HG03095 (cell line): ENCODE data around the gene RARRES2.

Source experiments
- ATAC-seq: cut with Tn5 transposase; IDR thresholded peaks from one replicate; pipeline ENCODE4 v1.9.1; 2021; ENCODE audit warnings: moderate library complexity; ENCODE audit not compliant: unreplicated experiment

RARRES2 gene

GRCh38 chr7:150363370-150363769 is 21.9 kb upstream of the RARRES2 start:
- ATAC-seq, result no peak

GRCh38 chr7:150361807-150362621 is 20.6 kb upstream of the RARRES2 start:
- no peak for ATAC-seq

DNA sequence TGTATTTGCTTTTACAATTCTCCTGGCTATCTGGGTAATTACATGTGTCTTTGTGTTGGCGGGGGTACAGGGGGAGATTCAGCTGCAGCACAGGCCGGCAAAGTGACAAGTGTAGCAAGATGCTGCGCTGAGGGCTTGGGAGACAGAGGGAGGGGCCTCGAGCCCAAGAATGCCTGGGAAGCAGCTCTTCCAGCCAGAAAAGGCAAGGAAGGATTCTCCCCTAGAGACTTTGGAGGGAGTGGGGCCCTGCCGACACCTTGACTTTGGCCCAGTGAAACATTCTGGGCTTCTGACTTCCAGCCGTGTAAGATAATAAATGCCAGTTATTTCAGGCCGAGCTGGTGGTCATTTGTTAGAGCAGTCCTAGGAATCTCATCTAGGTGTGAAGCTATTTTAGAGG is 20.0 kb upstream of the RARRES2 start:
- no peak for ATAC-seq

DNA sequence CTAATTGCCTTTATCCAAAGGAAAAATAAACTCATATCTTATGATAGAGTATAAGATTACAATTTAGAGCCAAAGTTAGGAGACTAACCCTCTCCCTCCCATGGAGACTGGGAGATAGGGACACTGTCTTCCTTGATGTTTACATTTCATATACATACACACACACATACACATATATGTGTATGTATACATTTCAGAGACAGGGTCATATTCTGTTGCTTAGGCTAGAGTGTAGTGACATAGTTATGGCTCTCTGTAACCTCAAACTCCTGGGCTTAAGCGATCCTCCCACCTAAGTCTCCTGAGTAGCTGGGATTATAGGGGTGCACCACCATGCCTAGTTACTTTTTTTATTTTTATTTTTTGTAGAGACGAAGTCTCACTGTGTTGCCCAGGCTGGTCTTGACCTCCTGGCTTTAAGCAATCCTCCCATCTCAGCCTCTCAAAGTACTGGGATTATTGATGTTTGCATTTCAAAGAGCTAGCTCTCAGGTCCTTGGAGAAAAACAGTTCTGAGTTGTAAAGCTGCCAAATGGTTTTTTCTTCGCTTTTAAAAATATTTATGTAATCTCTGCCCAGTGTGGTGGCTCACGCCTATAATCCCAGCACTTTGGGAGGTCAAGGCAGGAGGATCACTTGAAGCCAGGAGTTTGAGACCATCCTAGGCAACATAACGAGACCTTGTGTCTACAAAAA is 19.1 kb upstream of the RARRES2 start:
- no peak for ATAC-seq

DNA sequence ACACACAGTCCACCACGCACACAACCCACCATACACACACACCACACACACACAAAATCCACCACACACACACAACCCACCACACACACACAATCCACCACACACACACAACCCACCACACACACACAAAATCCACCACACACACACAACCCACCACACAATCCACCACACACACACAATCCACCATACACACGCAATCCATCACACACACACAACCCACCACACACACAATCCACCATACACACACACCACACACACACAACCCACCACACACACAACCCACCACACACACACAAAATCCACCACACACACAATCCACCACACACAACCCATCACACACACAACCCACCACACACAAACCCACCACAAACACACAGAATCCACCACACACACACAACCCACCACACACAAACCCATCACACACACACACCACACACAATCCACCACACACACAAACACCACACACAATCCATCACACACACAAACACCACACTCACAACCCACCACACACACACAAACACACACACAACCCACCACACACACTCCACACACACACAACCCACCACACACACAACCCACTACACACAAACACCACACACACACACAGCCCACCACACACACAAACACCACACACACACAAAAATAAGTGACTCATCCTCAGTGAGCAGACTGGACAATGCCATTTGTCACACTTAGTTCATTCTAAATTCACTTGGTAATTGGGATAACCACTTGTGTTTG is 18.4 kb upstream of the RARRES2 start:
- ATAC-seq, result no peak

DNA sequence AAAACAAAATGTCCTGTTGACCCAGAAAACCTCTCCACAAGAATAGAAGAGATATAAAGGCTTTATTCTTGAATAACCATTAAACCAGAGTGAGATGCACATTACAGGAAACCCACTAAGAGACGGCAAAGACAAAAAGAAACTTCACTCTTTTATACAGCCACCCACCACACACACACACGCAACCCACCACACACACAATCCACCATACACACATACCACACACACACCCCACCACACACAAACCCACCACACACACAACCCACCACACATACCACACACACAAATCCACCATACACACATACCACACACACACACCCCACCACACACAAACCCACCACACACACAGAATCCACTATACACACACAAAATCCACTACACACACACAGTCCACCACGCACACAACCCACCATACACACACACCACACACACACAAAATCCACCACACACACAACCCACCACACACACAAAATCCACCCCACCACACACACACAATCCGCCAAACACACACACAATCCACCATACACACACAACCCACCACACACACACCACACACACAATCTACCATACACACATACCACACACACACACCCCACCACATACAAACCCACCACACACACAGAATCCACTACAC is 17.7 kb upstream of the RARRES2 start:
- ATAC-seq, result no peak

DNA sequence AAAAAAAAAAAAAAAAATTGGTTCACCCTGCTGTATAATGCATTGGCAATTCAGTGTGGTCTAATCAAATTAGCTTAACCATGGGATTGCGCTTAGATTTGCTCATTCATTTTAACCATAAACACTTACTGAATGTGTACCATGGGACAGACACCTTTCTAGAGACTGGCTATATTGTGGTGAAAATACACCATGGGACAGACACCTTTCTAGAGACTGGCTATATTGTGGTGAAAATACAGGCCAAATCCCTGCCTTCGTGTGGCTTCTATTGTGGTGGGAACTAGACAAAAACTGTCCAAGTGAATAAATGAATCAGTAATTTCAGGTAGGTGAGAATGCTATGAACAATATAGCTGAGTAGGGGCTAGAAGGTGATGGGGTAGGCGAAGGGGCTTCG is 17.0 kb upstream of the RARRES2 start:
- ATAC-seq, result no peak

DNA sequence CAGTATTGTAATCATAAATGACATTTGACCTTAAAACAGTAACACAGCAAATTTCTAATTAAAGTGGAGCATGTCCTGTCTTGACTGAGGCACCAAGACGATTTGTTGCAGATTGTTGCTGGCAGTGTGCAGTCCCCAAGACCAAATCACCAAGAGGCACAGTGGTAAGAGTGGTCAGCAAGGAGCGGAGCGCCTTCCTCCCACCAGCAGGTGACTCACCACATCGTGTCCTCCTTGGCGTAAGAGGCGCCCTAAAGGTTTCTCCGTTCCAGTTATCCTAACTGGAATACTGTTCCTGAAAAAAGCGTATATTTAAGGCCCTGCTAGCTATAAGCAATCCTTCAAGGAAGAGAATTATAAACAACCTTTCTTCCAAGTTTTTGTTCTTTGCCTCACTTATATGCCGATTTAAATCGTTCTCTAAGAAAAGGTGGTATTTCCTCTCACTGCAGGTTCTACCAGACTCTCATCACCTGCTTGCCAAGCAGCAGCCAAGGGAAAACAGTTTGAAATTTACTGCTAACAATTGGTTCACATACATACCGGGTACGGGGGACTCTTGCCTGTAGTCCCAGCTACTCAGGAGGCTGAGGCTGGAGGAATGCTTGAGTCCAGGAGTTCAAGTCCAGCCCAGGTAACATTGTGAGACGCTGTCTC is 16.5 kb upstream of the RARRES2 start:
- ATAC-seq, result no peak

DNA sequence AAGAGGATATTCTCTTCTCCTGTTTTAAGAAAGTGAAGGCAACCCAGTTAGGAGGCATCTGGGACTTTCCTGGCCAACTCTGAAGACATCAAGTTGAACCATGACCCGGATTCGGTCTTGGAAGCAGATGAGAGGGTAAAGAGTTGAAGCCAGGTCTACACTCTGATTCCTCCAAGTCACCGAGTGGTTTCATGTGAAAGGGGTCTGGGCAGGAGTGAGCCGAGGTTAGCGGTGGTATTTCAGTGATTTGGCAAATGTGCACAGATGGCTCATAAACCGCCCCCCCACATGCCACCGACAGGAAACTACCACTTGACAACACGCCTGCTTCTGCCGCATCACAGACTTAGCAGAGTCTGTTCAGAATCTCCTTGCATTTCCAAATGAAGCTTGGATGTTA is 15.8 kb upstream of the RARRES2 start:
- no peak for ATAC-seq

DNA sequence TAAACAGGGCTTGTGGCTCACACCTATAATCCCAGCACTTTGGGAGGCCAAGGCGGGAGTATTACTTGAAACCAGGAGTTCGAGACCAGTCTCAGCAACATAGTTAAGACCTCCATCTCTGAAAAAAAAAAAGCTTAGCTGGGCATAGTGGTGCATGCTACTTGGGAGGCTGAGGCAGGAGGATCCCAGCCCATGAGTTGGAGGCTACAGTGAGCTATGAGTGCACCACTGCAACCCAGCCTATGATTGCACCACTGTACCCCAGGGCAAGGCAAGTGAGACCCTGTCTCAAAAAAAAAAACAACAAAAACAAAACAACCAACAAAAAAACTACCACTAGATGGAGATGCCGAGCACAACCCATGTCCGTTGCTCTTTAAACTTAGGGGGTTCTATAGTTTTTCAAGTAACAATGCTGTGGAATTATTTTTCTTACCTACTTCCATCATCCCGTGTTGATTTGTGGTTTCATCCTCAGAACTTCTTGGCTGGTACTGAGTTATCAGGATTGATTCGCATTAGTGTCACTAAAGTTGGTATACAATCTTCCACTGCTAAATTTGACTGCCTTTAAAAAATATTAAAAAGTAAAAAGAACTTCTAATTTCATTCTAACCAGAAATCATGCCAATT is 15.0 kb upstream of the RARRES2 start:
- no peak for ATAC-seq

GRCh38 chr7:150355666-150356059 is 14.2 kb upstream of the RARRES2 start:
- ATAC-seq, result no peak

- ATAC-seq, result no peak
These were observed 10.3 kb upstream of the RARRES2 start for GRCh38 chr7:150351587-150352194.

DNA sequence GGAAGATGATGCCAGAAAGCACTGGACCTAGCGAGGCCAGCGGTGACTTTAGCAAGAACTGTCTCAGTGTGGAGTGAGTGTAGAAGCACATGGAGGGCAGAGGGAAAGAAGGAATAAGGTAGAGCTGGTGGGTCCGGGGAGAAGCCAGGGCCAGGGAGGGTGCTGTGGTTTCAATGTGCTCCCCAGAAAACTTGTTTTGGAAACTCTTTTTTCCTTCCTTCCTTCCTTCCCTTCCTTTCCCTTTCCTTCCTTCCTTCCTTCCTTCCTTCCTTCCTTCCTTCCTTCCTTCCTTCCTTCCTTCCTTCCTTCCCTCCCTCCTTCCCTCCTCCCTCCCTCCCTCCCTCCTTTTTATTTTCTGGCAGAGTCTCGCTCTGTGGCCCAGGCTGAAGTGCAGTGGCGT is 5.5 kb upstream of the RARRES2 start:
- ATAC-seq, result no peak

- no peak for ATAC-seq
These were observed 3.6 kb upstream of the RARRES2 start for GRCh38 chr7:150345012-150345411.

DNA sequence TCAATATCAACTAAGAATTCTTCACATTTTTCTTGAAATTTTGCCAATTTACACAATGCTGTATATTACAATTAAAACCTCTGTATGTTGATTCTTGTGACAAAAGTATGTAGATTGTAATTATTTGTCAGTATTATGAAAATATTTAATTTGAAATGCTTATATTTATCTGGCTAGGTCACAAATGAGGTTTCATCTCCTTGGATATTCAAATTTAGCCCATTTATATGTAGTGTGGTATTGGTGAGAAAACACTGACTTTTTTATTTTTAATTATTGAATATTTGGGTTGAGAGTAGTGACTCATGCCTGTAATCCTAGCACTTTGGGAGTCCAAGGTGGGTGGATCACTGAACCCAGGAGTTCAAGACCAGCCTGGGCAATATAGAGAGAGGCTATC is 2.9 kb upstream of the RARRES2 start:
- no peak for ATAC-seq

- ATAC-seq, result no peak
These were observed 1.8 kb upstream of the RARRES2 start for GRCh38 chr7:150343225-150343624.

GRCh38 chr7:150342121-150342408 is 636 bp upstream of the RARRES2 start:
- ATAC-seq, result no peak

- ATAC-seq, result no peak
These were observed 560 bp downstream of the RARRES2 start for GRCh38 chr7:150340875-150341262.

DNA sequence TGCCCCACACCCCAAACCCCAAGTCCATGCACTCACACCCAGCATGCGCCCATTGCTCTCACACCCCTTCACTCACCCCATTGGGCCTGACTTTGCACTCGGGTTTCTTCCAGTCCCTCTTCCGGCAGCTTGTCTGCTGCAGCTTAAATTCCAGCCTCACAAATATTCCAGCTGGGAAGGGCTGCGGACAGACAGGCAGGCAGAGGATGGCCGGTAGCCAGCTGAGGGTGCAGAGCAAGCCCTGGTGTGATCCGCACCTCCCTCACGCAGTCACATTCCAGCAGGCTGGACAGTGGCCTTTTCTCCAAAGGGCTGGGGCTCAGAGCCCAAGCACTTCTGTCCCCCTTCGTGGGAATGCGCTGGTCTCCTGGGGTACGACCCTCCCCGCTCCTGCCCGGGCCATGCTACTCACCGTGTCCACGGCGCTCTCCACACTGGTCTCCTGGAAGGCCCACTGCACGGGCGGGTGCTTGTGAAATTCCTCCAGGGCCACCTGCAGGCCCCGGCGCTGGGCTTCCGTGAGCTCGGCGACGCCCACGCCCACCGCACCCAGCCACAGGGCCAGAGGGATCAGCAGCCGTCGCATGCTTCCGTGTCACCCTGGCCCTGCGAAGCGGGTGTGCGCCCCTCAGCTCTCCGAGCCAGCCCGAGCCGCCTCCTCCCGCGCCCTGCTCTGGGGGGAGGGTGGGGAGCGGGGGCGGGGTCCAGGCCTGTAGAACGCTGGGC is 1.2 kb downstream of the RARRES2 start:
- ATAC-seq, result no peak

DNA sequence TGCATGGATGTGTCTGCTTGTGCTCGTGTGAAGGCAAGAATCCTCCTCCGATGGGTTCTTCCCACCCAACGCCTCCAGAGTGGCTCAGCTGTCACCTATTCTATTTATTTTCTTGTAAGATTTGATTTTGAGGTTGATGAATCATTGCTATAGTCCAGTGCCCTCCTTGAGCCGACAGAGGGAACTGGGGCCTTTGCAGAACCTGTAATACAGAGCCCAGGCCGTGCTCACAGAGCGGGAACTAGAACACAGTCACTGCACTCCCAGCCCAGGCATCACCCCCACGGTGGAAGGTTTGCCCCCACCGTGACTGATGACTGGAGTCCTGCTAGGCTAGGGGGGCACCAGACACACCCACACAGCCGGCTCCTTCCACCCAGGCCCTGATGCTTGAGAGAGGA is 2.0 kb downstream of the RARRES2 start:
- ATAC-seq, result no peak
